Activated B cell treated with CpG ODN at 0.5 μM for 24 hours (primary cell): ENCODE measurements around the gene GTF2A2. TPM values are rescaled to one million over a fixed set of nuclear protein-coding genes. Genes with fewer than 3 reads are reported as not detected.

Experiments used
- ATAC-seq: fragments of 200-7000 bp; cut with Tn5 transposase; one replicate; pipeline ENCODE4 v1.10.0; 2021; ENCODE audit warnings: low read depth, mild to moderate bottlenecking, moderate library complexity
- CTCF ChIA-PET: fragments of 350-600 bp; sonication (Branson Sonifier 250); formaldehyde crosslinking; loops from one replicate; lab custom pipeline; 2021; ENCODE audit warnings: antibody characterized with exemption; lab: Charles Lee
- POLR2A ChIA-PET: fragments of 350-600 bp; sonication (Branson Sonifier 250); formaldehyde crosslinking; loops from one replicate; lab custom pipeline; 2021; ENCODE audit warnings: antibody characterized with exemption; lab: Charles Lee
- DNase-seq: peaks from one replicate; pipeline ENCODE4 v3.0.0; 2022
- H3K27ac Mint-ChIP-seq: one replicate; pipeline ENCODE4 v1.8.0; 2020; ENCODE audit warnings: mixed read lengths
- H3K27me3 Mint-ChIP-seq: one replicate; pipeline ENCODE4 v1.8.0; 2021; ENCODE audit warnings: mixed read lengths
- H3K36me3 Mint-ChIP-seq: one replicate; pipeline ENCODE4 v1.8.0; 2021; ENCODE audit warnings: low read depth, mixed read lengths
- H3K4me1 Mint-ChIP-seq: one replicate; pipeline ENCODE4 v1.8.0; 2021; ENCODE audit warnings: mixed read lengths
- H3K4me3 Mint-ChIP-seq: one replicate; pipeline ENCODE4 v1.8.0; 2020; ENCODE audit warnings: mild to moderate bottlenecking, mixed read lengths
- H3K9me3 Mint-ChIP-seq: one replicate; pipeline ENCODE4 v1.8.0; 2020; ENCODE audit warnings: mixed read lengths
- CTCF ChIP-seq: fragments of 200-600 bp; IDR thresholded peaks from one replicate; pipeline ENCODE4 v1.8.0; 2022; ENCODE audit warnings: antibody characterized with exemption, mild to moderate bottlenecking
- intact Hi-C: fragments of 100-400 bp; cut with micrococcal nuclease; formaldehyde crosslinking; loops from one replicate; pipeline ENCODE4 v1.15.1; 2024
- total RNA-seq: library from RNA; stranded (reverse); gene quantifications from 2 replicates; pipeline ENCODE4 v1.2.3, GENCODE V29; 2022

GTF2A2 gene
- total RNA-seq, 1 donor from 2014 or later, result 77.4 TPM

- peaks cover 45% of the 10 kb centered on the region for H3K36me3 Mint-ChIP-seq
Measured at GRCh38 chr15:59686389-59686788, 29.1 kb upstream of the GTF2A2 start.

GRCh38 chr15:59685737-59686297, 28.5 kb upstream of the GTF2A2 start:
- Mint-ChIP-seq H3K27ac (peak overlapping the region; percentile 96), H3K9me3 (no peaks in the 10 kb centered on the region), H3K4me3 (peak overlapping the region; percentile 78), H3K27me3 (no peaks in the 10 kb centered on the region), H3K4me1 (peaks cover 54% of the 10 kb centered on the region), H3K36me3 (peaks cover 49% of the 10 kb centered on the region)
- intact Hi-C loops, result loop anchor here (2.0 to 10.0 kb wide), 5 partner anchors 15 to 937 kb away; partner anchors contain the start of gene ADAM10
- POLR2A ChIA-PET, result interaction anchor here (1.3 to 1.5 kb wide), 2 partner anchors 12 to 29 kb away, joined by 4 to 9 read pairs; partner anchors contain the start of gene GTF2A2
- CTCF ChIA-PET, result interaction anchor here (1.0 to 1.4 kb wide), 2 partner anchors 641 to 915 kb away, joined by 3 to 4 read pairs; partner anchors contain the start of gene MINDY2
- no peak for TF ChIP-seq CTCF
- no peak for ATAC-seq
- DNase-seq, result no peak

More at GRCh38 chr15:59686389-59686788, 29.1 kb upstream of the GTF2A2 start:
- H3K4me1 Mint-ChIP-seq, result peaks cover 59% of the 10 kb centered on the region
- H3K27ac Mint-ChIP-seq, result peak overlapping the region; percentile 96
- intact Hi-C loops, result loop anchor here (2.0 to 10.0 kb wide), 4 partner anchors 154 to 938 kb away; partner anchors contain the start of gene ADAM10
- peak overlapping the region; percentile 78 for H3K4me3 Mint-ChIP-seq
- DNase-seq, result no peak
- no peaks in the 10 kb centered on the region for H3K27me3 Mint-ChIP-seq
- no peak for TF ChIP-seq CTCF
- CTCF ChIA-PET, result interaction anchor here (0.5 kb wide), 1 partner anchor 234 kb away, joined by 3 read pairs; no protein-coding TSS in a partner anchor
- POLR2A ChIA-PET, result interaction anchor here (1.3 to 1.5 kb wide), 2 partner anchors 13 to 29 kb away, joined by 4 to 9 read pairs; partner anchors contain the start of gene GTF2A2
- H3K9me3 Mint-ChIP-seq, result no peaks in the 10 kb centered on the region
- ATAC-seq, result peak; percentile 19

- no peaks in the 10 kb centered on the region for H3K9me3 Mint-ChIP-seq
- peaks cover 76% of the 10 kb centered on the region for H3K36me3 Mint-ChIP-seq
- ChIA-PET POLR2A (interaction anchor here (1.0 to 1.1 kb wide), 2 partner anchors 23 to 156 kb away, joined by 4 read pairs; partner anchors contain the start of gene GTF2A2), CTCF (interaction anchor here (0.6 to 2.2 kb wide), 2 partner anchors 42 to 148 kb away, joined by 3 to 6 read pairs; no protein-coding TSS in a partner anchor)
- no peak overlapping the region for H3K4me3 Mint-ChIP-seq
- peaks cover 25% of the 10 kb centered on the region for H3K4me1 Mint-ChIP-seq
- no peaks in the 10 kb centered on the region for H3K27me3 Mint-ChIP-seq
- intact Hi-C loops, result loop anchor here (10.0 kb wide), 1 partner anchor 426 kb away; no protein-coding TSS in a partner anchor
- ATAC-seq (no peak), DNase-seq (no peak)
- TF ChIP-seq CTCF, result no peak
- no peak overlapping the region for H3K27ac Mint-ChIP-seq
Measured at GRCh38 chr15:59680870-59681269, 23.6 kb upstream of the GTF2A2 start.

- TF ChIP-seq CTCF, result no peak
- intact Hi-C loops, result loop anchor here (10.0 kb wide), 1 partner anchor 426 kb away; no protein-coding TSS in a partner anchor
- H3K36me3 Mint-ChIP-seq, result peaks cover 75% of the 10 kb centered on the region
- H3K27ac Mint-ChIP-seq, result no peak overlapping the region
- POLR2A ChIA-PET, result interaction anchor here (0.6 to 1.0 kb wide), 2 partner anchors 23 to 784 kb away, joined by 4 read pairs; partner anchors contain the start of gene GTF2A2
- H3K27me3 Mint-ChIP-seq, result no peaks in the 10 kb centered on the region
- no peak overlapping the region for H3K4me3 Mint-ChIP-seq
- DNase-seq (no peak), ATAC-seq (no peak)
- CTCF ChIA-PET, result interaction anchor here (0.6 to 2.2 kb wide), 3 partner anchors 41 to 721 kb away, joined by 3 to 6 read pairs (median 3); no protein-coding TSS in a partner anchor
- H3K4me1 Mint-ChIP-seq, result peaks cover 20% of the 10 kb centered on the region
- no peaks in the 10 kb centered on the region for H3K9me3 Mint-ChIP-seq
Measured at GRCh38 chr15:59680346-59680745, 23.0 kb upstream of the GTF2A2 start.

- no peaks in the 10 kb centered on the region for H3K9me3 Mint-ChIP-seq
- POLR2A ChIA-PET, result interaction anchor here (0.6 to 0.7 kb wide), 2 partner anchors 21 to 529 kb away, joined by 3 to 4 read pairs; partner anchors contain the start of gene GTF2A2
- CTCF ChIA-PET, result no interaction called here
- intact Hi-C loops, result no loop called here
- DNase-seq, result no peak
- no peaks in the 10 kb centered on the region for H3K27me3 Mint-ChIP-seq
- ATAC-seq, result no peak
- H3K36me3 Mint-ChIP-seq, result peaks cover 90% of the 10 kb centered on the region
- TF ChIP-seq CTCF, result no peak
- H3K4me3 Mint-ChIP-seq, result no peak overlapping the region
- peaks cover 5% of the 10 kb centered on the region for H3K4me1 Mint-ChIP-seq
- no peak overlapping the region for H3K27ac Mint-ChIP-seq
Measured at GRCh38 chr15:59678620-59679019, 21.3 kb upstream of the GTF2A2 start.
